SK-N-SH (cell line): ENCODE results near the gene TIE1.

Source experiments
- CHD2 ChIP-seq: fragments of 150-350 bp; IDR thresholded peaks from 2 replicates; pipeline ENCODE4 v1.6.1; 2018; ENCODE audit warnings: low read length; ENCODE audit not compliant: partially characterized antibody
- EZH2phosphoT487 ChIP-seq: fragments of 200-600 bp; sonication (generic); IDR thresholded peaks from 2 replicates; pipeline ENCODE4 v1.6.1; 2017; ENCODE audit warnings: low read depth, mixed run types, mild to moderate bottlenecking, antibody characterized with exemption, moderate library complexity, borderline replicate concordance
- FOXJ3 ChIP-seq: sonication (generic); formaldehyde crosslinking; IDR thresholded peaks from 2 replicates; pipeline ENCODE4 v1.5.1; 2020; ENCODE audit warnings: mild to moderate bottlenecking, missing genetic modification reagents
- POLR2AphosphoS5 ChIP-seq: IDR thresholded peaks from 2 replicates; pipeline ENCODE4 v1.6.1; 2012; ENCODE audit warnings: low read depth, low read length
- RAD21 ChIP-seq: IDR thresholded peaks from 2 replicates; pipeline ENCODE4 v1.6.1; 2012; ENCODE audit warnings: mild to moderate bottlenecking, low read length
- RCOR1 ChIP-seq: fragments of 150-350 bp; IDR thresholded peaks from 2 replicates; pipeline ENCODE4 v1.6.1; 2017; ENCODE audit warnings: antibody characterized with exemption, low read length
- SIN3A ChIP-seq: IDR thresholded peaks from 2 replicates; pipeline ENCODE4 v1.6.1; 2012; ENCODE audit warnings: low read depth, mild to moderate bottlenecking, low read length, moderate library complexity, borderline replicate concordance
- SMC3 ChIP-seq: IDR thresholded peaks from 2 replicates; pipeline ENCODE4 v1.6.1; 2012; ENCODE audit warnings: low read depth, low read length, improper control_type of control experiment
- YY1 ChIP-seq: IDR thresholded peaks from 2 replicates; pipeline ENCODE4 v1.4.0; 2012; ENCODE audit warnings: low read depth, mild to moderate bottlenecking
- TF ChIP-seq, protein P1 (sequence below): fragments of 200-600 bp; sonication (generic); IDR thresholded peaks from 2 replicates; pipeline ENCODE4 v1.6.1; 2017; ENCODE audit warnings: antibody characterized with exemption, mild to moderate bottlenecking, moderate library complexity
- TF ChIP-seq, protein P2 (sequence below): IDR thresholded peaks from 2 replicates; pipeline ENCODE4 v1.4.0; 2012; ENCODE audit warnings: low read depth, borderline replicate concordance

DNA sequence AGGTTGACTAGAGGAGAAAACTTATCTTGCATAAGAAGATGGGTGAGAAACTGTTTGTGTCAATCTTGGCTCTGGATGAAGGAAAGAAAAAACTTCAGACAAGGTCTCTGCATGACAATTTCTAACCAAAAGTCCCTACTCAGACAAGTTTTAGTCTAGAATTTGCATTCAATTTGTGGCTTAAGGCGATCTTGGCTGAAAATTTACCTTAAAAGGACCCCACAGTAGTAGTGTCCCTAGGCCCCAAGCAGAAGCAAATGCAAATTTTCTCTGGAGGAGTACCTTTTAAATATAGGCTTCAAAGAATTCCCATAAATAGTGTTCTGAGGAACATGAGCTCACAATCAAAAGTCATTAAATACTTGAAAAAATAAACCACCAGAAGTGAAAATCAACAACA, 48.6 kb upstream of the TIE1 start:
- TF ChIP-seq YY1, result no peak
- TF ChIP-seq, protein P1, sequence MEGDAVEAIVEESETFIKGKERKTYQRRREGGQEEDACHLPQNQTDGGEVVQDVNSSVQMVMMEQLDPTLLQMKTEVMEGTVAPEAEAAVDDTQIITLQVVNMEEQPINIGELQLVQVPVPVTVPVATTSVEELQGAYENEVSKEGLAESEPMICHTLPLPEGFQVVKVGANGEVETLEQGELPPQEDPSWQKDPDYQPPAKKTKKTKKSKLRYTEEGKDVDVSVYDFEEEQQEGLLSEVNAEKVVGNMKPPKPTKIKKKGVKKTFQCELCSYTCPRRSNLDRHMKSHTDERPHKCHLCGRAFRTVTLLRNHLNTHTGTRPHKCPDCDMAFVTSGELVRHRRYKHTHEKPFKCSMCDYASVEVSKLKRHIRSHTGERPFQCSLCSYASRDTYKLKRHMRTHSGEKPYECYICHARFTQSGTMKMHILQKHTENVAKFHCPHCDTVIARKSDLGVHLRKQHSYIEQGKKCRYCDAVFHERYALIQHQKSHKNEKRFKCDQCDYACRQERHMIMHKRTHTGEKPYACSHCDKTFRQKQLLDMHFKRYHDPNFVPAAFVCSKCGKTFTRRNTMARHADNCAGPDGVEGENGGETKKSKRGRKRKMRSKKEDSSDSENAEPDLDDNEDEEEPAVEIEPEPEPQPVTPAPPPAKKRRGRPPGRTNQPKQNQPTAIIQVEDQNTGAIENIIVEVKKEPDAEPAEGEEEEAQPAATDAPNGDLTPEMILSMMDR, result no peak
- TF ChIP-seq CHD2, result no peak
- no peak for TF ChIP-seq SMC3
- no peak for TF ChIP-seq EZH2phosphoT487
- no peak for TF ChIP-seq RCOR1
- TF ChIP-seq, protein P2, sequence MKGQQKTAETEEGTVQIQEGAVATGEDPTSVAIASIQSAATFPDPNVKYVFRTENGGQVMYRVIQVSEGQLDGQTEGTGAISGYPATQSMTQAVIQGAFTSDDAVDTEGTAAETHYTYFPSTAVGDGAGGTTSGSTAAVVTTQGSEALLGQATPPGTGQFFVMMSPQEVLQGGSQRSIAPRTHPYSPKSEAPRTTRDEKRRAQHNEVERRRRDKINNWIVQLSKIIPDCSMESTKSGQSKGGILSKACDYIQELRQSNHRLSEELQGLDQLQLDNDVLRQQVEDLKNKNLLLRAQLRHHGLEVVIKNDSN, result no peak
- TF ChIP-seq SIN3A, result no peak
- TF ChIP-seq POLR2AphosphoS5, result no peak
- no peak for TF ChIP-seq FOXJ3 (CRISPR knock-in tag)
- no peak for TF ChIP-seq RAD21
